Skin epidermis (tissue), 12 donors: ENCODE data around the gene KCNT1.

Source experiments
- H3K27ac ChIP-seq, 21 experiments: fragments of 200-600 bp; sonication (generic) in 11 of 21; one replicate each; pipeline ENCODE4 v1.5.0; 2020; ENCODE audit warnings: mild to moderate bottlenecking in 3 of 21, inconsistent platforms in 2 of 21, moderate library complexity in 2 of 21
- H3K4me3 ChIP-seq, 7 experiments: fragments of 200-600 bp; sonication (generic) in 2 of 7; one replicate each; pipeline ENCODE4 v1.5.0; 2020; ENCODE audit warnings: inconsistent platforms in 2 of 7, mild to moderate bottlenecking in 2 of 7, moderate library complexity in 1 of 7

Gene KCNT1

DNA sequence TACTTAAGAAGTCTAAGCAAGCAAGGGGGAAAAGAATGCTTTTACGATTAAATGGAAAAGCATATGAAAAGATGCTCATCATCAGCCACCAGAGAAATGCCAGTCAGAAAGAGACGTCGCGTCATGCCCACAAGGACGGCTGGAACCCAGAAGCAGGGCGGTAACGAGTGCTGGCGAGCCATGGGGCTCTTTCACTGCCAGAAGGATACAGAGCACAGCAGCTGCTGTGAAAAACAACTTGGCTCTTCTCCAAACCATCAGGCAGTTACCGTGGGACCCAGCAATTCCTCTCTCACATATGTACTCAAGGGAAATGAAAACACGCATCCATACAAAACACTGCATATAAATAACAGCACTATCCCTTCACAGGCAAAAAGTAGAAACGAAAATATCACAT lies 109.8 kb downstream of the KCNT1 start:
- Histone ChIP-seq H3K27ac (no peak overlapping the region), H3K4me3 (no peak overlapping the region)

- no peak overlapping the region for H3K27ac ChIP-seq
- no peak overlapping the region for H3K4me3 ChIP-seq
Observed at GRCh38 chr9:135812961-135813360, 111.0 kb downstream of the KCNT1 start.

- Histone ChIP-seq H3K4me3 (no peak overlapping the region), H3K27ac (no peak overlapping the region)
Observed at GRCh38 chr9:135813671-135814290, 111.8 kb downstream of the KCNT1 start.

DNA sequence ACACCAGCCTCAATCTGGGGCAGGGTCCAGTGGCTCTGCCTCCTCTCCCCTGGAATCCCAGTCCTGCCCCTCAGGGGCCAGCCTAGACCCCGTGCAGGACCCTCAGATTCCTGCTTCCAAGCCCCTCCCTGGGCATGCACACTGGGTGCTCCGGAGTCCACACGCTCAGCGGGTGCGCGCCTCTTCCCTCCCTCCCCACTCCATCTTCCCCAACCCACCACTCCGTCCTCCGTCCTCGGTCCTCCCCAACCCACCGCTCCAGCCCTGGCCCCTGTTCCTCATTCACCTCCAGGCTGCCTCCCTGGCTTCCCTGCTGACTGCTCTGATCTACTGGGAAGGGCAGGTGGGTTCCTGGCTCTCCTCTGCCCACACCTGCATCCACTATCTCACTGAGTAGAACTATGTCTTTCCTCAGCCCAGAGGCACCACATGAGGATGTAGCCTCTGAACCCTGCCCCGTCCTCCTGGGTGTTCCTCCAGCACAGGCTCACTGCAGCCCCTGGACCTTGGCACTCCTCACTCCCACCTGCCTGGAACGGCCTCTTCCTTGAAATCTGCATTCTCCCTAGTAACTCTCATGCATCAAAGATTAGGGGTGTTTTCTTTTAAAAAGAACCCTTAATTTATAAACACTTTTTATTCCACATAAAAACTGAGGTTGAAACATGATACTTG lies 112.6 kb downstream of the KCNT1 start:
- Histone ChIP-seq H3K4me3 (no peak overlapping the region), H3K27ac (no peak overlapping the region)

- H3K27ac ChIP-seq, result no peak overlapping the region
- no peak overlapping the region for H3K4me3 ChIP-seq
Observed at GRCh38 chr9:135815413-135815812, 113.4 kb downstream of the KCNT1 start.

- no peak overlapping the region for H3K27ac ChIP-seq
- H3K4me3 ChIP-seq, result no peak overlapping the region
Observed at GRCh38 chr9:135815830-135816650, 114.1 kb downstream of the KCNT1 start.

DNA sequence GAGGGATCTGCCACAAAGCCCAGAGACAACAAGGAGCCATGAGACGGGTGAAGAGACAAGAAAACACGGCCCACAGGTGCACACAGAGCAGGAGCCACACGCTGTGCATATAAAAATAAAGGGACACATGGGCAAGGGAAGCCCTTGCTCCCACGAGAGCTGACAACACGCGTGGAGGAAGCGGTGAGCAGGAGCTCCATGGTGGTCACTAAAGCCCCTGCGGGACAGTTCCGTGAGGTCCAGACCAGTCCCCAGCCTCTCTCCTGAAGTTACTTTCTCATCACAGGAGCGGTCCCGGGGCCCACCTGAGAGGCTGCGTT lies 114.6 kb downstream of the KCNT1 start:
- H3K4me3 ChIP-seq, result no peak overlapping the region

GRCh38 chr9:135817951-135818717 lies 116.1 kb downstream of the KCNT1 start:
- Histone ChIP-seq H3K27ac (no peak overlapping the region), H3K4me3 (no peak overlapping the region)

More for the DNA sequence above, 114.6 kb downstream of the KCNT1 start:
- H3K27ac ChIP-seq, result no peak overlapping the region

DNA sequence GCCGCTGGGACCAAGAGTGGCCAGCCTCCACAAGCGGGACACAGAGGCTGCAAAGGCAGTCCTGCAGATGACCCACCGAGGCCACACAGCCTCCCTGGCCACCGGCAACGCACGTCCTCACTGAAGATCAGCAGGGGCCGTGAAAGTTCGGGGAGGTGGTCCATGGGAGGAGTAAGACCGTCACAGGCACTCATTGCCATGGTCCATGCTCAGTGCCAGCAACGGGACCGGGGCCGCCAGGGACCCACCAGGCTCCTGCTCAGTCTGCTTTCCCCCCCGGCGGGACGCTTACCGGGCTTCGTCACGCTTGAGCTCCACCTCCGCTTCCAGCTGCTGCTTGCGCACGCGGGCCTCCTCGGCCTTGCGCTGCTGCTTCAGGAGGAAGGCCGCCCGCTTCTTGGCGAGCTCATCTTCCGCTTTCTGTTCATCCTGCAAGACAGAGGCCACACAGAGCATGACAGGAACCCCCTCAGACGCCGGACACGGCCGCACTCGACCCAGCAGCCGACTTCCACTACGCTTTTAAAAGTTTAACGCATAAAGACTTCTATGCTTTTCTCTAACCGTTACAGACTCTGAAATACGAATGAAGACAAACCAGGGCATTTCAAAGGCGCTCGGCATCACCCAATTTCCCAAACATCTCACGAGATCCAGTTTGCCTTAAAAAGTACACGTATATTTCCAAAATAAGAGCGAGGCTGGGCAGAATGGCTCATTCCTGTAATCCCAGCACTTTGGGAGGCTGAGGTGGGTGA lies 116.9 kb downstream of the KCNT1 start:
- Histone ChIP-seq H3K4me3 (no peak overlapping the region), H3K27ac (no peak overlapping the region)

GRCh38 chr9:135819905-135820304 lies 117.9 kb downstream of the KCNT1 start:
- Histone ChIP-seq H3K4me3 (no peak overlapping the region), H3K27ac (no peak overlapping the region)

DNA sequence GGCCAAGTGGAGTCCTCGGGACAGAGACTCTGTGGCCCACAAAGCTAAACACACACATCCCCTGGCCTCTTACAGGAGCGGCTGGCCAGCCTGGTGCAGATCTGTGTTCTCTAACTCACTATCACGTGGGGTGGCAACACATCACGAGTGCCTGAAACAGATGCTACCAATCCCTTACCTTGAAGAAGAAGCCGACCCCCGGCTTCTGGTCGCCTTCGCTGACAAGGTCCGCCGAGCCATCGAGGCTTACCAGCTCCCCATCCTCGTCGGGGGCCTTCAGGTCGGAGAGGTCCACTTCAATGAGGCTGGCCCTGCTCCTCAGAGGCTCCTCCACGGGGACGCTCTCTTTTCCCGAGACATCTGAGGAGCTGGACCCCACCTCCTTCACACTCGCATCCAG lies 118.7 kb downstream of the KCNT1 start:
- H3K4me3 ChIP-seq, result no peak overlapping the region
- H3K27ac ChIP-seq, result no peak overlapping the region

- Histone ChIP-seq H3K27ac (no peak overlapping the region), H3K4me3 (no peak overlapping the region)
Observed at GRCh38 chr9:135821116-135821515, 119.1 kb downstream of the KCNT1 start.

GRCh38 chr9:135821733-135822373 lies 119.9 kb downstream of the KCNT1 start:
- Histone ChIP-seq H3K27ac (no peak overlapping the region), H3K4me3 (no peak overlapping the region)

GRCh38 chr9:135822374-135822755 lies 120.4 kb downstream of the KCNT1 start:
- no peak overlapping the region for H3K27ac ChIP-seq
- no peak overlapping the region for H3K4me3 ChIP-seq

- Histone ChIP-seq H3K4me3 (no peak overlapping the region), H3K27ac (no peak overlapping the region)
Observed at GRCh38 chr9:135823036-135823435, 121.1 kb downstream of the KCNT1 start.

DNA sequence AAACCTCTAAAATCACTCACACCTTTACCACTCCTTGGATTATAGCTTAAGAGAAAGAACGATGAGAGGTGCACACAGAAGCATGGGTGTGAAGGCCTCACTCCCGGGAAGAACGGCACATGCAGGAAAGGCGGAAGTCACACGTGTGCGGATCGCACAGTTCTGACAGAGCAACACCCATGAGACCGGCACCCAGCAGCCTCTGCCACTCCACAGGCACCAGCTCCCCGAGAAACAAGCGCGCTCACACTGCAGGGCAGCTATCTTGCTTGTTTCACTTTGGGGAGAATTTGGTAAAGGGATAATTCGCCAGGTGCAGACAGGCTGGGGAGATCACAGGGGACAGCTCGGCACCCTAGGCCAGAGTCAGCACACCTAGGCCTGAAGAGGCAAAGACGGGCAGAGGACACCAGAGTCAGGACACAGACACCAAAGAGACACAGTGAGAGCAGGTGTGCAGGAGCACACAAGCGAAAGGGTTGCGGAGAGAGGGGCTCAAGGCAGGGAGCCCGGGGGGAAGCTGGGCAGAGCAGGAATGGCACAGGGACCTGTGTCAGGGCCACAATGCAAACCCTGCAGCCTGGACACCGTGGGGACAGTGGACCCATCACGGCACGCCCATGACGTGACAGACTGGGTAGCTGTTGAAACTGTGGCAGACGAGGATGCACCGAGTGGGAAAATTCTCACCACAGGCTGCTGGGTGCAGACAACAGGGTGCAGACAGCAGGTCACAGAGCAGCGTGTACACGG lies 123.6 kb downstream of the KCNT1 start:
- H3K27ac ChIP-seq, result no peak overlapping the region

GRCh38 chr9:135826188-135826545 lies 124.2 kb downstream of the KCNT1 start:
- no peak overlapping the region for H3K4me3 ChIP-seq
- no peak overlapping the region for H3K27ac ChIP-seq

More for the DNA sequence above, 123.6 kb downstream of the KCNT1 start:
- H3K4me3 ChIP-seq, result no peak overlapping the region

DNA sequence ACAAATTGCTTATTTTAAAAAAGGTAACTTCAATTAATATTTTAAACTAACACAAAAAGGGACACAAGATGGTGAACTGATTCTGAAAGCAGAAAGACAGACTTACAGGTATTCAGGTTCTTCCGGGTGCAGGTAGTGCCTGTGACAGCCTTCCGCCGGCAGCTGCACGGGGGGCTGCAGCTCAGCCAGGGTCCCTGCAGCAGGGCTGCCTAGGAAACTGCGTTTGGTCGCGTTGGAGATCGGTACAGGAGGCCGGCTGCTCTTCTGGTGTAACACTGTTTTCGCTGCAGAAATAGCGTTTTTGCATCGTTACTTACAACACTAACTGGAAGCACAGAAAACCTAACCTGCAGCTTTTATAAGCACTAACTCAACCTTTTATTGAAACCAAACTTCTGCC lies 125.3 kb downstream of the KCNT1 start:
- H3K27ac ChIP-seq, result no peak overlapping the region
- H3K4me3 ChIP-seq, result no peak overlapping the region
